Right lobe of liver (tissue), 4 donors: Measurements from ENCODE around the gene RELL2.
A peak's percentile ranks its signal among the peaks of the same experiment; 100 is the strongest.

ENCODE experiments used
- POLR2A ChIP-seq: fragments of 450-650 bp; IDR thresholded peaks from one replicate; pipeline ENCODE4 v1.6.1; 2017; ENCODE audit warnings: antibody characterized with exemption, mild to moderate bottlenecking
- TF ChIP-seq, protein P1 (sequence below), 4 donors: fragments of 200-600 bp in 3 of 4; fragments of 450-650 bp in 1 of 4; IDR thresholded peaks; one replicate each; pipeline versions ENCODE4 v1.5.1 to v1.8.0; 2016 to 2022; ENCODE audit warnings: antibody characterized with exemption in 4 of 4, mild to moderate bottlenecking in 2 of 4
- donor health status: DM: no; HTN: no; CAD: no.
- donor health status: DM: no; HTN: no; CAD: no.
- donor health status: DM: no; HTN: yes; CAD: no.

GRCh38 chr5:141636413-141637122 is at the start of gene RELL2, which contains the start of gene HDAC3:
- peak; percentile 89 for TF ChIP-seq POLR2A
- TF ChIP-seq, protein P1, sequence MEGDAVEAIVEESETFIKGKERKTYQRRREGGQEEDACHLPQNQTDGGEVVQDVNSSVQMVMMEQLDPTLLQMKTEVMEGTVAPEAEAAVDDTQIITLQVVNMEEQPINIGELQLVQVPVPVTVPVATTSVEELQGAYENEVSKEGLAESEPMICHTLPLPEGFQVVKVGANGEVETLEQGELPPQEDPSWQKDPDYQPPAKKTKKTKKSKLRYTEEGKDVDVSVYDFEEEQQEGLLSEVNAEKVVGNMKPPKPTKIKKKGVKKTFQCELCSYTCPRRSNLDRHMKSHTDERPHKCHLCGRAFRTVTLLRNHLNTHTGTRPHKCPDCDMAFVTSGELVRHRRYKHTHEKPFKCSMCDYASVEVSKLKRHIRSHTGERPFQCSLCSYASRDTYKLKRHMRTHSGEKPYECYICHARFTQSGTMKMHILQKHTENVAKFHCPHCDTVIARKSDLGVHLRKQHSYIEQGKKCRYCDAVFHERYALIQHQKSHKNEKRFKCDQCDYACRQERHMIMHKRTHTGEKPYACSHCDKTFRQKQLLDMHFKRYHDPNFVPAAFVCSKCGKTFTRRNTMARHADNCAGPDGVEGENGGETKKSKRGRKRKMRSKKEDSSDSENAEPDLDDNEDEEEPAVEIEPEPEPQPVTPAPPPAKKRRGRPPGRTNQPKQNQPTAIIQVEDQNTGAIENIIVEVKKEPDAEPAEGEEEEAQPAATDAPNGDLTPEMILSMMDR (IDR thresholded peaks at IDR 0.05), result no peak
